GM12873 (cell line): Measurements from ENCODE around the gene CNTNAP2.

Source experiments
- TF ChIP-seq, protein P1 (sequence below): IDR thresholded peaks from 2 replicates; pipeline ENCODE4 v1.5.1; 2012; ENCODE audit warnings: low read depth, mild to moderate bottlenecking, moderate library complexity, low read length, control low read depth; ENCODE audit not compliant: insufficient read depth; ENCODE audit errors: missing control alignments

Gene CNTNAP2

DNA sequence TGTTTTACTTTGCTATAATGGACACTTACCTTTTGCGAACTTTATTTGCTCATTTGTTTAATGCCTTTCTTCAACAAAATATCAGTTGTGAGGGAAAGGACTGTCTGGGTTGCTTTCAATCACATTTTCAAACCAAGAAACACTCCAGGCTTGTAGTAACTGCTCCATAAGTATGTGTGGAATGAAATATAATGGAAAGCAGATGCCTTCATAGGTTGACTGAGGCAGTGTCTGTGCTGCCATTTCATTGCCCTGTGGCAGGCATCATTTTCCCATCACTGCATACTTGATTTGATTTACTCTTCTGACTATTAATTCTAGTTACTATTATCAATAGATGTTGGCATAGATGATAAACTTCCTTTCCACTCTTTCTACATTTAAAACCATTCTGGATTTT is 762.3 kb downstream of the CNTNAP2 start:
- TF ChIP-seq, protein P1, sequence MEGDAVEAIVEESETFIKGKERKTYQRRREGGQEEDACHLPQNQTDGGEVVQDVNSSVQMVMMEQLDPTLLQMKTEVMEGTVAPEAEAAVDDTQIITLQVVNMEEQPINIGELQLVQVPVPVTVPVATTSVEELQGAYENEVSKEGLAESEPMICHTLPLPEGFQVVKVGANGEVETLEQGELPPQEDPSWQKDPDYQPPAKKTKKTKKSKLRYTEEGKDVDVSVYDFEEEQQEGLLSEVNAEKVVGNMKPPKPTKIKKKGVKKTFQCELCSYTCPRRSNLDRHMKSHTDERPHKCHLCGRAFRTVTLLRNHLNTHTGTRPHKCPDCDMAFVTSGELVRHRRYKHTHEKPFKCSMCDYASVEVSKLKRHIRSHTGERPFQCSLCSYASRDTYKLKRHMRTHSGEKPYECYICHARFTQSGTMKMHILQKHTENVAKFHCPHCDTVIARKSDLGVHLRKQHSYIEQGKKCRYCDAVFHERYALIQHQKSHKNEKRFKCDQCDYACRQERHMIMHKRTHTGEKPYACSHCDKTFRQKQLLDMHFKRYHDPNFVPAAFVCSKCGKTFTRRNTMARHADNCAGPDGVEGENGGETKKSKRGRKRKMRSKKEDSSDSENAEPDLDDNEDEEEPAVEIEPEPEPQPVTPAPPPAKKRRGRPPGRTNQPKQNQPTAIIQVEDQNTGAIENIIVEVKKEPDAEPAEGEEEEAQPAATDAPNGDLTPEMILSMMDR: no peak

DNA sequence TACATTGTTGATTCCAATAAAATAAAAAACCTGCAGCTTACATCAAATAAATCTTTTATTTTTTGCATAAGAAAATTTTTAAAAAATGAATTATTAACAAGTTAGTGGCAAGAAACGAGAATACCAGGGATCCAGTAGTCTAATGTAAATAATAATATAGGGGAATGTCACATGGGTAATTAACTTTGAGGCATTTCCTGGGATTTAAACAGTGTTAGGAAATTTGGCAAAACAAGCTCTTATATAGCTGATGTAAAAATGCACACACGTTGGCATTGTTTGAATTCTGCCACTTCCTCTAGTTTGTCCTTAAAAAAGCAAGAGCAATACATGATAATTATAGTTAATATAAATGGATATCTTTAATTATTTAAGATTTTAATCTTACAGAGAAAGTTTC is 768.6 kb downstream of the CNTNAP2 start:
- TF ChIP-seq, protein P1: no peak

- TF ChIP-seq, protein P1: no peak
Observed at GRCh38 chr7:146889806-146890555, 773.4 kb downstream of the CNTNAP2 start.

DNA sequence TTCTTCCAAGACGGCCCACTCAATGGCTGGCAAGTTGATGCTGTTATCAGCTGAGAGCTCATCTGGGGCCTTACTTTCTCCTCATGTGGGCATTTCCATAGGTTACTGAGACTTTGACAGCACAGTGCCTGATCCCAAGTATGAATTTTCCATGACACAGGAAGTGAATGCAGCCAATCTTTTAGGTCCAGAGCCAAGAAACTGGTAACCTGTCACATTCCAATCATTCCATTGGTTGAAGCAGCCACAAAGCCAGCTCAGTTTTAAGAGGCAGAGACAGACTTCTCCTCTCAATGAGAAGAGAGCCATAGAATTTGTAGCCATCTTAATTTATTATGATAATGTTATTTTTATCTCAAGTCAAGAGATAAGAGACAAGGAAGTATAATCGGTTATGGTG is 775.5 kb downstream of the CNTNAP2 start:
- TF ChIP-seq, protein P1: no peak

DNA sequence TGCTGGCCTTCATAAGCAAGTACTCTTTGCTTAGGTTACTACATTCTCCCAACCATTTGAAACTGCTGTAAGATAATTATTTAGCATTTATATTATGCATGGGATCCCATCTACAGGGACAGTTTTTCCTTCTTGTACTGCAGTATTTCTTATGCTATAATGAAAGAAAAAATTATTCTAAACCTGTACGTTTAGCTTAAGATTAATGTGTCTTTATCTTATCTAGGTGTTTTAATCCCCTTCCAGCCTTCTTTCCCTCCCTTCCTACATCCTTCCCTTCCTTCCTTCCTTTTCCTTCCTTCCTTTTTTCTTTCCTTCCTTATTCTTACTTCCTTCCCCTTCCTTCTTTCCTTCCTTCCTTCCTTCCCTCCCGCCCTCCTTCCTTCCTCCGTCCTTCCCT is 778.3 kb downstream of the CNTNAP2 start:
- TF ChIP-seq, protein P1: no peak

DNA sequence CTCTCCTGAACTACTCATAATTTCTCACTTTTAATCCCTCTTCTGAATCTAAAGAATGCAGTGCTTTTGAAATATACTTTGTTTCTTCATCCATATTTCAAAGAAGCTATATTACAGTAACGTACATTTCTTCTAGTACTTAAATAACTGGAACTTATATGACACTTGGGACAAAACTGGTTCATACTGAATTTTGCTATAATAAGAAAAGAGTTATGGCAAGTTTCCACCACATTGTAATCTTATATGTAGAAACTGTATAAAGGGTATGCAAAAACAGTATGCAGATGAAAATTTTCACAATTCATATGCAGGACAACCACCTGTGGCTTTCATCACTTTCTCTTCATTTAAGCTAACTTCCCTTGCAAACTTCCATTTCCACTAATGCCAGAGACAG is 785.7 kb downstream of the CNTNAP2 start:
- TF ChIP-seq, protein P1: no peak

- TF ChIP-seq, protein P1: no peak
Observed at GRCh38 chr7:146902728-146903127, 786.1 kb downstream of the CNTNAP2 start.
